H1 (cell line): ENCODE measurements around the gene SENP3. TPM values are rescaled to one million over a fixed set of nuclear protein-coding genes. Genes with fewer than 3 reads are reported as not detected.

Experiments used
- CTCF ChIA-PET: fragments of 300-600 bp; sonication (Branson Sonifier 250); formaldehyde crosslinking; loops from one replicate; lab custom pipeline; 2021; ENCODE audit not compliant: partially characterized antibody; lab: Charles Lee
- POLR2A ChIA-PET: fragments of 300-600 bp; sonication (Branson Sonifier 250); formaldehyde crosslinking; loops from one replicate; lab custom pipeline; 2021; ENCODE audit warnings: inconsistent platforms; ENCODE audit not compliant: partially characterized antibody; lab: Charles Lee
- DNase-seq, 2 experiments: peaks; one replicate each; pipeline versions ENCODE4 v3.0.0 to v3.0.0-alpha.2; 2010 to 2022; ENCODE audit warnings: low spot score in 2 of 2, low read depth in 1 of 2, mixed read lengths in 1 of 2
- FAIRE-seq: peaks from 2 replicates; lab custom pipeline; 2011; peaks lifted over from hg19 to GRCh38; lab: Jason Lieb, UNC
- H2AFZ ChIP-seq: 2 replicates; pipeline ENCODE4 v1.8.1; 2012; ENCODE audit warnings: low read length, inconsistent platforms
- H2AK5ac ChIP-seq: 2 replicates; pipeline ENCODE4 v1.6.1; 2013; ENCODE audit warnings: low read depth, low read length
- H2BK120ac ChIP-seq: replicated peaks from 2 replicates; pipeline ENCODE3; 2013; ENCODE audit warnings: low read depth, low read length, inconsistent platforms
- H2BK12ac ChIP-seq: 2 replicates; pipeline ENCODE4 v1.6.1; 2013; ENCODE audit warnings: low read depth, low read length
- H2BK15ac ChIP-seq: 2 replicates; pipeline ENCODE4 v1.6.1; 2013; ENCODE audit warnings: low read length
- H2BK20ac ChIP-seq: 2 replicates; pipeline ENCODE4 v1.6.1; 2013; ENCODE audit warnings: low read length
- H2BK5ac ChIP-seq: 2 replicates; pipeline ENCODE4 v1.6.1; 2013; ENCODE audit warnings: low read depth, low read length
- H3K14ac ChIP-seq: 2 replicates; pipeline ENCODE4 v1.6.1; 2013; ENCODE audit warnings: inconsistent platforms; ENCODE audit not compliant: insufficient read length
- H3K18ac ChIP-seq: 2 replicates; pipeline ENCODE4 v1.6.1; 2013; ENCODE audit warnings: low read length; ENCODE audit errors: extremely low read depth
- H3K23ac ChIP-seq: 2 replicates; pipeline ENCODE4 v1.6.1; 2013; ENCODE audit warnings: inconsistent platforms; ENCODE audit not compliant: insufficient read length
- H3K23me2 ChIP-seq: 2 replicates; pipeline ENCODE4 v1.6.1; 2013; ENCODE audit warnings: low read depth, low read length
- H3K27ac ChIP-seq: 2 replicates; pipeline ENCODE4 v1.6.1; 2011; ENCODE audit warnings: low read depth, low read length, inconsistent platforms
- H3K27me3 ChIP-seq, 4 experiments: replicated peaks in 1 of 4; 1 replicate in 1 of 4; 2 replicates in 3 of 4; pipeline versions ENCODE4 v1.6.1 to v1.8.1; 2011 to 2013; ENCODE audit warnings: low read length in 3 of 4, mild to moderate bottlenecking in 3 of 4, inconsistent platforms in 2 of 4, mixed read lengths in 2 of 4, moderate library complexity in 1 of 4; ENCODE audit not compliant: control insufficient read depth in 3 of 4, insufficient read depth in 3 of 4; ENCODE audit errors: extremely low read depth in 1 of 4
- H3K36me3 ChIP-seq, 4 experiments: 2 replicates each; pipeline versions ENCODE4 v1.6.1 to v1.8.1; 2011 to 2013; ENCODE audit warnings: mild to moderate bottlenecking in 4 of 4, low read length in 3 of 4, moderate library complexity in 2 of 4, control low read depth in 1 of 4, inconsistent platforms in 1 of 4; ENCODE audit not compliant: insufficient read depth in 4 of 4, control insufficient read depth in 2 of 4
- H3K4ac ChIP-seq: replicated peaks from 2 replicates; pipeline ENCODE3; 2013; ENCODE audit warnings: low read length, low read depth, mixed read lengths, inconsistent platforms; ENCODE audit not compliant: insufficient read length
- H3K4me1 ChIP-seq, 4 experiments: replicated peaks in 1 of 4; 1 replicate in 1 of 4; 2 replicates in 3 of 4; pipeline versions ENCODE4 v1.6.1 to v1.8.1; 2011 to 2013; ENCODE audit warnings: low read length in 3 of 4, inconsistent platforms in 2 of 4, mixed read lengths in 1 of 4; ENCODE audit not compliant: insufficient read depth in 4 of 4, control insufficient read depth in 3 of 4
- H3K4me2 ChIP-seq, 2 experiments: 2 replicates each; pipeline versions ENCODE4 v1.6.1 to v1.8.1; 2011 to 2013; ENCODE audit warnings: low read depth in 2 of 2, low read length in 2 of 2, control low read depth in 1 of 2, inconsistent platforms in 1 of 2, mild to moderate bottlenecking in 1 of 2; ENCODE audit not compliant: insufficient read depth in 1 of 2
- H3K4me3 ChIP-seq, 4 experiments: fragments of 200-600, 300-600 bp in 1 of 4; sonication (generic), shearing (Covaris generic), sonication (Bioruptor Twin) in 1 of 4; 2 replicates each; pipeline versions ENCODE4 v1.5.1 to v1.8.1; 2011 to 2016; ENCODE audit warnings: low read length in 4 of 4, low read depth in 3 of 4, control low read depth in 2 of 4, inconsistent platforms in 2 of 4, mild to moderate bottlenecking in 2 of 4, mixed read lengths in 1 of 4, moderate library complexity in 1 of 4; ENCODE audit not compliant: insufficient read depth in 2 of 4; ENCODE audit errors: extremely low read depth in 1 of 4
- H3K56ac ChIP-seq: replicated peaks from 2 replicates; pipeline ENCODE3; 2013; ENCODE audit warnings: low read depth, mild to moderate bottlenecking, mixed read lengths, low read length, inconsistent platforms; ENCODE audit not compliant: insufficient read length
- H3K79me1 ChIP-seq: 2 replicates; pipeline ENCODE4 v1.6.1; 2013; ENCODE audit warnings: low read depth, low read length, control low read depth
- H3K79me2 ChIP-seq, 2 experiments: 2 replicates each; pipeline versions ENCODE4 v1.6.1 to v1.8.1; 2012 to 2013; ENCODE audit warnings: low read length in 2 of 2, mild to moderate bottlenecking in 2 of 2, inconsistent platforms in 1 of 2; ENCODE audit not compliant: insufficient read depth in 2 of 2, control insufficient read depth in 1 of 2
- H3K9ac ChIP-seq, 4 experiments: replicated peaks in 1 of 4; 1 replicate in 1 of 4; 2 replicates in 3 of 4; pipeline versions ENCODE4 v1.6.1 to v1.8.1; 2011 to 2013; ENCODE audit warnings: low read depth in 3 of 4, low read length in 3 of 4, control low read depth in 2 of 4, mild to moderate bottlenecking in 2 of 4, moderate library complexity in 2 of 4, inconsistent platforms in 1 of 4; ENCODE audit errors: extremely low read depth in 1 of 4
- H3K9me3 ChIP-seq, 2 experiments: 2 replicates each; pipeline versions ENCODE4 v1.6.1 to v1.8.1; 2012 to 2013; ENCODE audit warnings: mild to moderate bottlenecking in 2 of 2, moderate library complexity in 2 of 2, control low read depth in 1 of 2, inconsistent platforms in 1 of 2, low read depth in 1 of 2, low read length in 1 of 2, mixed read lengths in 1 of 2; ENCODE audit not compliant: insufficient read depth in 2 of 2
- H4K20me1 ChIP-seq, 2 experiments: replicated peaks in 1 of 2; 2 replicates each; pipeline versions ENCODE3 to v1.8.1; 2011 to 2013; ENCODE audit warnings: inconsistent platforms in 2 of 2, low read length in 2 of 2, mild to moderate bottlenecking in 1 of 2; ENCODE audit not compliant: insufficient read depth in 2 of 2, control insufficient read depth in 1 of 2
- H4K5ac ChIP-seq: 2 replicates; pipeline ENCODE4 v1.6.1; 2013; ENCODE audit warnings: low read length, low read depth, mixed read lengths, inconsistent platforms; ENCODE audit not compliant: insufficient read length
- H4K8ac ChIP-seq: 2 replicates; pipeline ENCODE4 v1.8.0; 2013; ENCODE audit warnings: mild to moderate bottlenecking, moderate library complexity, low read length, inconsistent platforms; ENCODE audit not compliant: insufficient read depth; ENCODE audit errors: extremely low read depth
- H4K91ac ChIP-seq: replicated peaks from 2 replicates; pipeline ENCODE3; 2013; ENCODE audit warnings: low read length, mixed read lengths, inconsistent platforms; ENCODE audit not compliant: insufficient read length
- CEBPB ChIP-seq: IDR thresholded peaks from 2 replicates; pipeline ENCODE4 v1.6.1; 2012; ENCODE audit warnings: low read depth, low read length
- EP300 ChIP-seq, 2 experiments: IDR thresholded peaks; 1 replicate in 1 of 2; 2 replicates in 1 of 2; pipeline ENCODE4 v1.6.1; 2011 to 2012; ENCODE audit warnings: low read depth in 2 of 2, low read length in 2 of 2, mild to moderate bottlenecking in 2 of 2, borderline replicate concordance in 1 of 2, inconsistent platforms in 1 of 2, moderate library complexity in 1 of 2
- HDAC2 ChIP-seq, 2 experiments: fragments of 300-600 bp in 1 of 2; sonication (generic) in 1 of 2; IDR thresholded peaks; 2 replicates each; pipeline ENCODE4 v1.6.1; 2011 to 2012; ENCODE audit warnings: low read depth in 2 of 2, low read length in 2 of 2, mild to moderate bottlenecking in 2 of 2, moderate library complexity in 2 of 2, borderline replicate concordance in 1 of 2, inconsistent platforms in 1 of 2
- JUND ChIP-seq: IDR thresholded peaks from 2 replicates; pipeline ENCODE4 v1.6.1; 2011; ENCODE audit warnings: mild to moderate bottlenecking, improper control_type of control experiment, low read length
- POLR2A ChIP-seq, 2 experiments: IDR thresholded peaks; 1 replicate in 1 of 2; 2 replicates in 1 of 2; pipeline ENCODE4 v1.6.1; 2011; ENCODE audit warnings: low read depth in 2 of 2, low read length in 2 of 2, mild to moderate bottlenecking in 2 of 2; ENCODE audit errors: control extremely low read depth in 1 of 2
- RBBP5 ChIP-seq: IDR thresholded peaks from 2 replicates; pipeline ENCODE4 v1.7.1; 2012; ENCODE audit warnings: low read depth, mild to moderate bottlenecking, inconsistent platforms, low read length, moderate library complexity, borderline replicate concordance
- RFX5 ChIP-seq: IDR thresholded peaks from 2 replicates; pipeline ENCODE4 v1.6.1; 2011; ENCODE audit warnings: low read depth, low read length, improper control_type of control experiment, borderline replicate concordance
- RXRA ChIP-seq: IDR thresholded peaks from 2 replicates; pipeline ENCODE4 v1.6.1; 2011; ENCODE audit warnings: low read depth, mild to moderate bottlenecking, low read length, moderate library complexity; ENCODE audit not compliant: insufficient read depth
- SIX5 ChIP-seq: IDR thresholded peaks from 2 replicates; pipeline ENCODE4 v1.6.1; 2011; ENCODE audit warnings: mild to moderate bottlenecking, low read depth, low read length
- SRF ChIP-seq: IDR thresholded peaks from 2 replicates; pipeline ENCODE4 v1.6.1; 2011; ENCODE audit warnings: mild to moderate bottlenecking, low read depth, low read length, moderate library complexity
- USF2 ChIP-seq: IDR thresholded peaks from 2 replicates; pipeline ENCODE4 v1.6.1; 2011; ENCODE audit warnings: low read length, improper control_type of control experiment
- WGBS, 2 experiments: shearing (Covaris generic) in 1 of 2; methylation state at CpG; one replicate each; pipeline versions ENCODE4 v1.1.6 to v1.1.7; 2013 to 2015; ENCODE audit warnings: low lambda C conversion rate in 2 of 2, mixed read lengths in 2 of 2, inconsistent platforms in 1 of 2, low coverage in 1 of 2, missing lambda C conversion rate in 1 of 2; ENCODE audit not compliant: insufficient replicate concordance in 2 of 2, insufficient coverage in 1 of 2, insufficient read length in 1 of 2; ENCODE audit errors: extremely low coverage in 1 of 2, missing lambda C conversion rate in 1 of 2; 5-methylcytosine and 5-hydroxymethylcytosine counted together
- polyA plus RNA-seq, 7 experiments: library from polyadenylated mRNA; depleted of rRNA in 3 of 7; stranded (reverse) in 5 of 7; unstranded in 2 of 7; fragments of >200 nt in 5 of 7; fragments of 200-250 nt in 2 of 7; gene quantifications; 1 replicate in 5 of 7; 2 replicates in 1 of 7; 4 replicates in 1 of 7; pipeline versions ENCODE4 v1.2.1 to v1.2.3, GENCODE V29; 2011 to 2013; ENCODE audit warnings: missing spikeins in 2 of 7, mixed read lengths in 2 of 7
- total RNA-seq: library from RNA; stranded (reverse); fragmentation: NEBNext Ultra II Directional; extraction: Animal tissue kit (Norgen Biotek cat#: 25700); gene quantifications from 2 replicates; pipeline ENCODE4 v1.2.1, GENCODE V29; 2021

Gene SENP3
- total and polyA plus RNA-seq, 2 of the 8 experiments (the other 6 are each of a cell fraction or from before 2014, with no cell fraction given) = 86.2 to 129 TPM

GRCh38 chr17:7569571-7569970 lies 7.9 kb downstream of the SENP3 start:
- H3K36me3 ChIP-seq = peaks cover 29 to 67% (median 51%) of the 10 kb centered on the region in 4 experiments
- POLR2A ChIA-PET = interaction anchor here (0.8 to 37.5 kb wide), 11 partner anchors 6 to 335 kb away, joined by 3 to 1144 read pairs (median 5); partner anchors contain the start of genes CD68, DVL2, MPDU1 and POLR2A
- WGBS, 2 experiments = 96% methylated on average over 5 of the region's 5 CpGs; no CpG with 5 or more reads in 1 of the 2 experiments

More at GRCh38 chr17:7569571-7569970, 7.9 kb downstream of the SENP3 start:
- H2BK120ac ChIP-seq = no peak overlapping the region
- no peak overlapping the region for H4K5ac ChIP-seq
- H2BK20ac ChIP-seq = no peak overlapping the region
- no peak overlapping the region for H2AFZ ChIP-seq
- no peak overlapping the region for H2AK5ac ChIP-seq
- DNase-seq (no peak), FAIRE-seq (no peak)
- no peak overlapping the region for H3K4me3 ChIP-seq
- peaks cover 5% of the 10 kb centered on the region for H3K79me1 ChIP-seq
- no peak overlapping the region for H4K8ac ChIP-seq
- no peak overlapping the region for H3K4me2 ChIP-seq
- H3K23ac ChIP-seq = no peak overlapping the region
- CTCF ChIA-PET = interaction anchor here (0.8 to 4.5 kb wide), 7 partner anchors 9 to 103 kb away, joined by 3 to 33 read pairs (median 4); partner anchors contain the start of genes SENP3 and SOX15
- no peak overlapping the region for H3K4ac ChIP-seq
- no peak overlapping the region for H3K9ac ChIP-seq
- no peaks in the 10 kb centered on the region for H3K9me3 ChIP-seq
- H3K56ac ChIP-seq = no peak overlapping the region
- H4K20me1 ChIP-seq = peaks cover 8 to 12% of the 10 kb centered on the region in 2 experiments
- peaks cover 15 to 24% of the 10 kb centered on the region in 2 experiments for H3K79me2 ChIP-seq
- H2BK12ac ChIP-seq = no peak overlapping the region
- no peak overlapping the region for H4K91ac ChIP-seq
- H3K4me1 ChIP-seq = peaks cover 1 to 5% (median 2%) of the 10 kb centered on the region in 4 experiments
- no peaks in the 10 kb centered on the region for H3K27me3 ChIP-seq
- no peak overlapping the region for H2BK5ac ChIP-seq
- no peak overlapping the region for H3K27ac ChIP-seq
- no peak overlapping the region for H2BK15ac ChIP-seq
- H3K23me2 ChIP-seq = peaks cover 4% of the 10 kb centered on the region
- no peak for TF ChIP-seq CEBPB
- TF ChIP-seq EP300 (IDR thresholded peaks at IDR 0.05; ENCODE audit: borderline replicate concordance in 1 of 2, low read depth in 2 of 2, low read length in 2 of 2) = no peak
- TF ChIP-seq HDAC2 (IDR thresholded peaks at IDR 0.05; ENCODE audit: borderline replicate concordance in 1 of 2, low read depth in 2 of 2, low read length in 2 of 2) = no peak
- no peak for TF ChIP-seq SIX5
- TF ChIP-seq JUND = no peak
- TF ChIP-seq USF2 = no peak
- TF ChIP-seq RBBP5 = no peak
- no peak for TF ChIP-seq POLR2A (IDR thresholded peaks at IDR 0.05; ENCODE audit: control extremely low read depth in 1 of 2, low read depth in 2 of 2, low read length in 2 of 2)
- no peak for TF ChIP-seq RFX5
- no peak for TF ChIP-seq RXRA
- no peak for TF ChIP-seq SRF
- no peak overlapping the region for H3K14ac ChIP-seq
- H3K18ac ChIP-seq = no peak overlapping the region
